Loucy (cell line): ENCODE results near the gene HSPA12A.

Experiments
- H2AFZ ChIP-seq: fragments of 200-600 bp; sonication (generic); 2 replicates; pipeline ENCODE4 v1.6.0; 2016; ENCODE audit warnings: antibody characterized with exemption, mild to moderate bottlenecking, low read length, moderate library complexity
- H3F3A ChIP-seq: fragments of 200-600 bp; 2 replicates; pipeline ENCODE4 v1.6.0; 2016; ENCODE audit warnings: antibody characterized with exemption, low read depth, mild to moderate bottlenecking
- H3K27me3 ChIP-seq: fragments of 200-600 bp; sonication (generic); 2 replicates; pipeline ENCODE4 v1.6.1; 2014; ENCODE audit warnings: low read length, mild to moderate bottlenecking; ENCODE audit not compliant: insufficient read depth, poor library complexity, severe bottlenecking
- H3K36me3 ChIP-seq: fragments of 200-600 bp; sonication (generic); 2 replicates; pipeline ENCODE4 v1.6.1; 2016; ENCODE audit warnings: low read length; ENCODE audit not compliant: insufficient read depth
- H3K4me1 ChIP-seq: fragments of 200-600 bp; sonication (generic); 2 replicates; pipeline ENCODE4 v1.5.1; 2014; ENCODE audit warnings: low read length, mild to moderate bottlenecking; ENCODE audit not compliant: insufficient read depth, poor library complexity, severe bottlenecking
- H3K4me2 ChIP-seq: fragments of 200-600 bp; sonication (generic); 2 replicates; pipeline ENCODE4 v1.6.0; 2014; ENCODE audit warnings: antibody characterized with exemption, low read length, low read depth, mild to moderate bottlenecking; ENCODE audit not compliant: poor library complexity, severe bottlenecking
- H3K4me3 ChIP-seq: fragments of 200-600 bp; sonication (generic); 2 replicates; pipeline ENCODE4 v1.5.1; 2014; ENCODE audit warnings: low read length, mild to moderate bottlenecking, mixed read lengths; ENCODE audit not compliant: poor library complexity, severe bottlenecking
- H3K79me2 ChIP-seq: fragments of 200-600 bp; sonication (generic); 2 replicates; pipeline ENCODE4 v1.6.1; 2014; ENCODE audit warnings: low read length; ENCODE audit not compliant: insufficient read depth
- H3K9ac ChIP-seq: fragments of 200-600 bp; sonication (generic); 2 replicates; pipeline ENCODE4 v1.6.0; 2014; ENCODE audit warnings: mild to moderate bottlenecking, low read depth, low read length, moderate library complexity; ENCODE audit not compliant: poor library complexity, severe bottlenecking
- H3K9me2 ChIP-seq: fragments of 200-600 bp; sonication (generic); replicated peaks from 2 replicates; pipeline ENCODE4 v1.6.1; 2016; ENCODE audit warnings: low read depth, low read length, mixed read lengths
- H3K9me3 ChIP-seq: fragments of 200-600 bp; sonication (generic); 2 replicates; pipeline ENCODE4 v1.6.1; 2014; ENCODE audit warnings: mild to moderate bottlenecking, antibody characterized with exemption, low read length, low read depth; ENCODE audit not compliant: insufficient read depth
- H4K20me1 ChIP-seq: fragments of 200-600 bp; sonication (generic); 2 replicates; pipeline ENCODE4 v1.6.0; 2014; ENCODE audit warnings: antibody characterized with exemption, low read length, mild to moderate bottlenecking; ENCODE audit not compliant: insufficient read depth, poor library complexity, severe bottlenecking
- CTCF ChIP-seq: fragments of 200-600 bp; sonication (generic); conservative IDR thresholded peaks from 2 replicates; pipeline ENCODE4 v1.5.1; 2014; ENCODE audit warnings: mild to moderate bottlenecking, antibody characterized with exemption, low read length
- EZH2phosphoT487 ChIP-seq: fragments of 200-600 bp; IDR thresholded peaks from 2 replicates; pipeline ENCODE4 v1.6.1; 2018; ENCODE audit warnings: antibody characterized with exemption, mild to moderate bottlenecking, moderate library complexity, borderline replicate concordance

Gene HSPA12A

GRCh38 chr10:116781370-116781884, 39.1 kb upstream of the HSPA12A start:
- H3K36me3 ChIP-seq, result no peaks in the 10 kb centered on the region
- no peaks in the 10 kb centered on the region for H3F3A ChIP-seq
- no peak overlapping the region for H3K9ac ChIP-seq
- H2AFZ ChIP-seq, result no peak overlapping the region
- no peak overlapping the region for H3K4me3 ChIP-seq
- H3K9me2 ChIP-seq, result no peaks in the 10 kb centered on the region
- H3K4me1 ChIP-seq, result no peaks in the 10 kb centered on the region
- no peak overlapping the region for H3K4me2 ChIP-seq
- no peaks in the 10 kb centered on the region for H4K20me1 ChIP-seq
- no peak for TF ChIP-seq CTCF
- TF ChIP-seq EZH2phosphoT487, result no peak
- H3K79me2 ChIP-seq, result no peaks in the 10 kb centered on the region
- H3K27me3 ChIP-seq, result no peaks in the 10 kb centered on the region
- H3K9me3 ChIP-seq, result no peaks in the 10 kb centered on the region

- H3K9me2 ChIP-seq, result no peaks in the 10 kb centered on the region
- no peaks in the 10 kb centered on the region for H3K79me2 ChIP-seq
- H3K9ac ChIP-seq, result no peak overlapping the region
- H3K4me2 ChIP-seq, result no peak overlapping the region
- H3K27me3 ChIP-seq, result no peaks in the 10 kb centered on the region
- TF ChIP-seq EZH2phosphoT487, result no peak
- no peak for TF ChIP-seq CTCF
- no peaks in the 10 kb centered on the region for H4K20me1 ChIP-seq
- H3K4me1 ChIP-seq, result no peaks in the 10 kb centered on the region
- H3K36me3 ChIP-seq, result no peaks in the 10 kb centered on the region
- no peak overlapping the region for H3K4me3 ChIP-seq
- H3F3A ChIP-seq, result no peaks in the 10 kb centered on the region
- H3K9me3 ChIP-seq, result no peaks in the 10 kb centered on the region
- H2AFZ ChIP-seq, result no peak overlapping the region
Observed at GRCh38 chr10:116780691-116781205, 38.4 kb upstream of the HSPA12A start.

- no peak overlapping the region for H3K4me2 ChIP-seq
- H3K9ac ChIP-seq, result no peak overlapping the region
- H3K9me3 ChIP-seq, result no peaks in the 10 kb centered on the region
- H3K4me3 ChIP-seq, result no peak overlapping the region
- H3K79me2 ChIP-seq, result no peaks in the 10 kb centered on the region
- H4K20me1 ChIP-seq, result no peaks in the 10 kb centered on the region
- H3K9me2 ChIP-seq, result no peaks in the 10 kb centered on the region
- H3K36me3 ChIP-seq, result no peaks in the 10 kb centered on the region
- H3K27me3 ChIP-seq, result no peaks in the 10 kb centered on the region
- no peaks in the 10 kb centered on the region for H3F3A ChIP-seq
- no peak overlapping the region for H2AFZ ChIP-seq
- no peaks in the 10 kb centered on the region for H3K4me1 ChIP-seq
- TF ChIP-seq EZH2phosphoT487 (no peak), CTCF (no peak)
Observed at GRCh38 chr10:116779076-116779687, 36.8 kb upstream of the HSPA12A start.
